ENCODE measurements around the gene PAQR4.
"Not testable (repeated sequence)": the region's sequence is repeated elsewhere in the genome, so short reads cannot be mapped to it uniquely, and the experiment has no call there.

Gene PAQR4

DNA sequence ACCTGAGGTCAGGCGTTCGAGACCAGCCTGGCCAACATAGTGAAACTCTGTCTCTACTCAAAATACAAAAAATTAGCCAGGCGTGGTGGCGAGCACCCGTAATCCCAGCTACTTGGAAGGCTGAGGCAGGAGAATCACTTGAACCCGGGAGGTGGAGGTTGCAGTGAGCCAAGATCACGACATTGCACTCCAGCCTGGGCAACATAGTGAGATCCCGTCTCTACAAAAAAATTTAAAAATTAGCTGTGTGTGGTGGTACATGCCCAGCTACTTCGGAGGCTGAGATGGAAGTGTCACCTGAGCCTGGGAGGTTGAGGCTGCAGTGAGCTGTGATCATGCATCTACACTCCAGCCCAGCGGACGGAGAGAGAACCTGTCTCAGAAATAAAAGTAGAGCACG, 25.4 kb upstream of the PAQR4 start:
- not testable (repeated sequence) for DNase-seq (ENCODE audit: low read depth in 2 of 3, low spot score in 2 of 3)

DNA sequence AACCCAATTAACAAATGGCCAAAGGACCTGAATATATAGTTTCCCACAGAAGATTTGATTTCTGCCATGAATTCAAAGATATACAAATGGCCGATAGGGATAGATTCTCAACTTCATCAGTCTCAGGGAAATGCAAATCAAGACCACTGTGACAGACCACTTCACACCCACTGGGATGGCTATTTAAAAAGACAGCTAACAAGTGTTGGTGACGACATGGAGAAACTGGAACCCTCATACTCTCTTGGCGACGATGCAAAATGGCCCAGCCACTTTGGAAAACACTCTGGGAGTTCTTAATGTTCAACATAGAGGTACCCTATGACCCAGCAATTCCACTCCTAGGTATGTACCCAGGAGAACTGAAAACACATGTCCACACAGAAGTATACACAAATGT, 22.5 kb upstream of the PAQR4 start:
- DNase-seq (ENCODE audit: low read depth in 2 of 3, low spot score in 2 of 3): no peak

DNA sequence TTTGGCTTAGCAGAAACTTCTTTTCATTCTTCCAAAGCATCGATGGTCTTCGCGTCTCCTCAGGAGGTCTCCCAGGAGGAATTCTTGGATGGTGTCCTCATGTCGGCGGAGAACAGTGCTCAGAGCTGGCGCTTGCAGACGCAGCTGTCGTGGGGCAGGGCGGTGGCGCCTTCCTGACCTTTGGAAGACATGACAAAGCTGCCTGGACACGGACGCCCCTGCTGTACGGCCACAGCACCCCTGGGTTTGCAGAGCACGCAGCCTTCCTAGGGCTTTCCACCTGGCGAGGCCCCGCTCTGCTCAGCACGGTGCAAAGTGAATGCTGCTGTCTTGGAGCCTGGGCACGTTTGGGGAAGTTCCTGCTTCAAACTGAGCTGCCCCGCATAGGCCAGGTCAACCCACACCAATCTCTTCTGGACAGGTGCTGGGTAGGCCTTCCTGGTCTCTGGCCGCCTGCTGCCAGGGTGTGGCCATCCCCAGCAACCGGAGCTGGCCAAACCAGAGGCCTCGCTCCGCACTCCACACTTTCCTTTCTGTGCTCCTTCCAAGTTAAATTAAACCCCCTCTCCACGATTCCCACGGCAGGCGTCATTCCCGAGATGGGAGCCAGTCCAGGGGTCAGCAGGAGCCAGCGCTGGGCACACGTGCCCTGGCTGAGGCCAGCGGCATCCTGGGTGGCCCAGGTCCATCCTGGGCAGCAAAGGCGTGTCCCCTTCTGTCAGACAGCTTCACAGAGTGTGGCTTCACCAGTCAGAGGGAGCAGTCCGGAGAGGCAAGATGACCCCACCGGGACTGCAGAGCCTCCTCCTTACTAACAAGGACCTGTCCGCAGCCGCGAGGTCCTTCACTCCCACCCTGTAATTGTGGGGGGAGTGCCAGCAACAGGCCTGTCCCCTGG, 20.1 kb upstream of the PAQR4 start:
- no peak for DNase-seq (ENCODE audit: low read depth in 2 of 3, low spot score in 2 of 3)

DNA sequence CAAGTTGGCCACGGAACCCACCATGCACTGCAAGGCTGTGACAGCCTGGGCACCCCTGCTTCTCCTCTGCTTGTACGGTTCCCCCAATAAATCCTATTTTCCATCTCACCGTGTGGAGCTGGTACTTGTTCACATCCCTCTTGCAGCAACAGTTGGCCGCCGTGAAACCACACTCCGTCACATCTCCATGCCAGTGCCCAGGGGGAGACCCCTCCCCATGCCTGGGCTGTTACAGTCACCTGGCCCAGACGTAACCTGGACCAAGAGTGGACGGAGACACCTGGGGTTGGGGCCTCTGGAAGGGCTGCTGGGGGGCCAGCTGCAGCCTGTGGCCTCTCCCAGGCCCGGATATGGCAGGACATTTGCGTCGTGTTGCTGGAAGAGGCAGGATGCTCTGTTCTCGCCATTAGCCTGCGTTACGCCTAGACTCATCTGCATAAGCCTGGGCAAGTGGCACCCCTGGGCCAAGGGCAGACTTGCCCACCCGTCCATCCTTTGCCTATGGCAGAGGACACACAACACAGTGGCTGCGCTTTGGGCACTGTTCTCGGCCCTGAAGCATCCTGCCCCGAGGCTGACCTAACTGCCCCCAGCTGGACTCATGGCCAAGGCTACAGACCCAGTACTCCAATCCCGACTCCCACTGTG, 19.3 kb upstream of the PAQR4 start:
- DNase-seq (ENCODE audit: low read depth in 2 of 3, low spot score in 2 of 3): no peak

DNA sequence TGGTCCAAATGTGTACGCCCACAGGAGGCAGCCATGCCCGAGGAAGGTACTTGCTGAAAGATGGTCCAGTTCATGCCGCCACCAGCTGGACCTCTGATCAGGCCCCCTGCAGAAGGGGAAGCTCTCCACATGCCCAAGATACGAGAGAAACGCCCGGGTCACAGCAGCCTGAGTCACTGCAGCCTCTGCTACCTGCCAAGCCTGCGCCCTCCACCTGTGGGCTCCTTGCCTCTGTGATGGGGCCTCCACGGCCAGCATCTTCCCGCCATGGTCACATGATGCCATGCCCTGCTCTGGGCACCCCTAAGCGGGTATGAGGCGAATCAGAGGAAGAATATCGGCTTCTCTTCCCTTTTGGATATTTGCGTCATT, 18.8 kb upstream of the PAQR4 start:
- no peak for DNase-seq (ENCODE audit: low read depth in 2 of 3, low spot score in 2 of 3)

DNA sequence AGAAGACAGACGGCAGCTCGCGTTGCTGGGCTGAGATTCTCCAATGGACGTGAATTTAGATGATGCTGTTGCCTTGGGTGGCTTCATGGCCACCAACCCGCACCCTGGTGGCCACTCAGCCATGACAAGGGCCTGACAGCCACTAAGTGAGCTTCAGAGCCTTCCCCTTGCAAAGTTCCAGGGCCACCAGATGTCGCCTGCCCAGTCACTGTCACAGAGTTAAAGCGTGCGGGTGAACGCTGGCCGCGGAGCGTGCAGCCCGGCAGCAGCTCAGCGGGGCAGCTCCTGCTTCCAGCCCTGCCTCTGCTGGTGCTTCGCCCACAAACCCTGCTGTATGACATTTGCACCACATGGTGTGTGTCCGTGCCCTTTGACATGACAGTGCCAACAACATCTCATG, 18.4 kb upstream of the PAQR4 start:
- DNase-seq (ENCODE audit: low read depth in 2 of 3, low spot score in 2 of 3): no peak

DNA sequence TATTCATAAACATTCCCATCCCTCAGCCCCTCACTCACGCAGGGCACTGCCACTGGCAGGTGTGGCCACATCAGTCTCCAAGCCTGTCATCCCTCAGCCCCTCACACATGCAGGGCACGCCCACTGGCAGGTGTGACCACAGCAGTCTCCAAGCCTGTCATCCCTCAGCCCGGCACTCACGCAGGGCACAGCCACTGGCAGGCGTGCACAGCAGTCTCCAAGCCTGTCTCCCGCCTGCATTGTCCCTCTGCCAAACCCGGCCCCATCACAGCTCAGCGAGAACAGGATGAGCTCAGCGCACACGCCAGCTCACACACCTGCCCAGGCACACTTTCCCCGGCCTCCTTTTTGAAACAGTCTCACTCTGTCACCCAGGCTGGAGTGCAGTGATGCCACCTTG, 16.5 kb upstream of the PAQR4 start:
- no peak for DNase-seq (ENCODE audit: low read depth in 2 of 3, low spot score in 2 of 3)

DNA sequence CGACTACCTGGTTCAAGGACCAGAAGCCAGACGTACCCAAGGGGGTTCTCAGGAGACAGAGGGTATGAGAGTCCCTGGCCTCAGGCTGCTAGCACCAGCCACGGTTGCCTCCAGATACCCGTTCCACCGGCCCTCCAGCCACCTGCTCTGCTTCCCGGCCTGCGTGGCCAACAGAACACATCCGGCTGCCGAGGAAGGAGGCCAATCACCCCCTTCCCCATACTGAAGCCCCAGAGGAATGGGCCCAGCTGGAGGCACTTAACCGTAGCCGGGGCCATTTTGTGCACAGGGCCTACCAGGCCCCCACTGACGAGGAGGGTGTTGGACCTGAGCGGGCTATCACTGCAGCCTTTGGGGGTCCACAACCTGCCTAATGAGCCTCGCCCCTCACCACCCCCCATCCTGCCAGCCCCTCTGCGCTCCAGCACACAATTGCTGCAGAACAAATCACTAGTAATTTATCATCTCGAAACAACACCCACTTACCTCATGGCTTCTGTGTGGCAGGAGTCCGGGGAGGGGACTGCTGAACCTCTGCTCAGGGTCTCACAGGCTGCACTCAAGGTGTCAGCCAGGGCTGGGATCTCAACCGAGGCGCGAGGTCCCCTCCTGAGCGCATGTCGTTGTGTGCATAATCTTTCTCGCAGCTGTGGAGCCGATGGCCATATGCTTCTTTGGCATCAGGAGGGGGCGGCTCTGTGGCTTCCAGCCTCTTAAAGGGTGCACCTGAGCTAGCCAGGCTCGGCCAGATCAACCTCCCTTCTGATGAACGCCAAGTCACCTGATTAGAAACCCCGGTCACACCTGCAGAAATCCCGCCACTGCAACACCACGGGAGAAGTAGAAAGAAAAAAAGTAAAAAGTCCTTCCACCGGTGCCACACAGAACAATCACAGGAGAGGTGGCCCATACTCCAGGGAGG, 15.2 kb upstream of the PAQR4 start:
- DNase-seq (ENCODE audit: low read depth in 2 of 3, low spot score in 2 of 3): no peak

DNA sequence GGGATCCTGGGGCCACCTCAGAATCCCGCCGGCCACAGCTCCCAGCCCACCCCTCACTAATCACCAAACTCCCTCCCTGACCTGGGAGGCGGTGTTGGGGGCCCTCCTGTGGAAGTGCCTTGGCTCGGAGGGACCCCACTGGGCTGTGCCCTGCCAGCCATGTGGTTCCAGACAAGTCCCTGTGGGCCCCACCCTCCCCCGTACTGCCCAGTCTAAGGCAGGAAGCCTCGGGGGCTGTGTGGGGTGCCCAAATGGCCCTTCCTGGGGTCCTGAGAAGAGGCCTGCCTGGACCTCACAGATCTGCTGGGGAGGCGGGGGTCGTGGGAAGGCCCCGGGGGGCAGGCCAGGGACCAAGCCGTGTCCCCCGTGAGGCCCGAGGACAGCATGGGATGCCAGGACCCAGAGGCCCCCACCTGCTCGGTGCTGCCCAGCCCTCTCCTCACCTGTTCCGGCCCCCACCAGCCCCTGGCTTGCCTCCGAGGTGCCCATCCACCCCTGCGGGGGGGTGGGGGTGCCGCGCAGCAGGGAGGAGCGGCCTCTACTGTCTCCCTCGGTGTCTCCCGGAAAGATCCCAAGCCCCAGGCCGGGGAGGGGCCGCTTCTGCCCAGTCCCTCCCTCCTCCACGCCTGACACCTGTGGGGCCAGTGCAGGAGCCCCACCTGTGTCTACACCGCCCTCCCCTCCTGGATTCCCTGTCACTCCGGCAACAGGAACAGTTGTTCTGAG, 14.3 kb upstream of the PAQR4 start:
- no peak for DNase-seq (ENCODE audit: low read depth in 2 of 3, low spot score in 2 of 3)

DNA sequence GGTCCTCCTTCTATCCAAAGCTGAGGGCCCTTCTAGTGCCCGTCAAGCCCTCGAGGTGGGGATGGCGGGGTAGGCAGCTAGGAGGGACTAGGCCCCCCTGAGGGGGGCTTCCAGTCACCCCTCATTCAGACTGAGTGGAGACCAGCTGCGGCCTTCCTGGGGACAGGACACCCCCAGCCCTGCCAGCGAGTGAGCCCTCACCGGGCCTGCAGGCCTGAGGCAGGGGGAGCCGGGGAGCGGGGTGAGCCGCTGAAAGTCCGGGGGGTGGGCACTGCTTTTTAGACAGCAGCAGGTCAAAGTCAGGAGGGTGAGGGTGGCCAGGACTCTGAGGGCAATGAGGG, 13.7 kb upstream of the PAQR4 start:
- DNase-seq (ENCODE audit: low read depth in 2 of 3, low spot score in 2 of 3): no peak

DNA sequence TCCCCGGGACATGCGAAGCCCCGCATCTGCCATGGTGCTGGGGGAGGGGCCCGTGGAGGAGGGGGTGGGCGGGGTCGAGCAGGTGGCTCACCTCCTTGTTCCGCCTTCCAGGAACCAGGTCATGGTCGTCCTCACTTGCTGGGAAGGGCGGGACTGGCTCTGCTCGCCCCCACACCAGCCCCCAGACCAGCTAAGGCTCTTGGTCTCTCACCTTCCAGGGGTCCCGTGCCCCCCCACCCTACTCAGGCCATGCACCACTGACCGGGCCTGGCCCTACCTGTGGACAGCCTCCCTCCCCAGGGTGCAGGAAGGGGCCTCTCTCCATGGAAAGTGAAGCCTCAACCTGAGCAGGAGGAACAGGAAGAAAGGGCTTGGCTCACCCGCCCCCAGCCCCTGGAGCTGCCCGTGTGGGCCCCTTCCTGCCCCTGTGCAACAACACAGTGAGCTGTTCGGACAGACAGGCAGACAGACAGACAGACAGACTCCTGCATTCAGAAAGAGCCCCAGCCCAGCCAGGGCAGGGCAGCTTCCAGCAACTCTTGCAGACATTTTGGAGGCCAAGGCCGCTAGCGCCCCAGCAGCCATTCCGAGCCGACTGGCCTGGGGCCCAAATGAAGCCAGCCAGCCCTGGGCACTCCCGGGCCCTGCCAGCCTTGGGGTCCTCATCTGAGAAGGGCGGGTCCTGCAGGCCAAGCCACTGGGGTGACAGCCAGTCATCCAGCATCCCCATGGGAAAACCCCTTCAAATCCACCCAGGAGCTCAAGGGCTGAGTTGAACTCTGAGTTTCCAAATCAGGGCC, 13.2 kb upstream of the PAQR4 start:
- no peak for DNase-seq (ENCODE audit: low read depth in 2 of 3, low spot score in 2 of 3)

DNA sequence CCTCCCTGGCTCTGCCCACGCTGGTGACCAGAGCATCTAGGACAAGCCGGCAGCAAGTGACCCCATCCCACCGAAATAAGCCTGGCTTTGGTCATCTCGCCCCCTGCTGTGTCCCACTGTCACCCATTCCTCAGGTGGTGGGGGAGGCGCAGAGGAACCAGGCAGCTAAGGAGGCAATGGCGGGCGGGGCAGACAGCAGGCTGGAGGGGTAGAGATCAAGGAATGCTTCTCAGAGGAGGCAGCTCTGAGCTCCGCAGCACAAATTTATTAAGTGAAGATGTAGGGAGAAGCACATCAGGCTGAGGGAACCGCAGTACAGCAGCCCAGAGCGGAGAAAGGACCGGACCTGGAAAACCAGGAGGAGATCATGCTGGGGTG, 12.6 kb upstream of the PAQR4 start:
- no peak for DNase-seq (ENCODE audit: low read depth in 2 of 3, low spot score in 2 of 3)

DNA sequence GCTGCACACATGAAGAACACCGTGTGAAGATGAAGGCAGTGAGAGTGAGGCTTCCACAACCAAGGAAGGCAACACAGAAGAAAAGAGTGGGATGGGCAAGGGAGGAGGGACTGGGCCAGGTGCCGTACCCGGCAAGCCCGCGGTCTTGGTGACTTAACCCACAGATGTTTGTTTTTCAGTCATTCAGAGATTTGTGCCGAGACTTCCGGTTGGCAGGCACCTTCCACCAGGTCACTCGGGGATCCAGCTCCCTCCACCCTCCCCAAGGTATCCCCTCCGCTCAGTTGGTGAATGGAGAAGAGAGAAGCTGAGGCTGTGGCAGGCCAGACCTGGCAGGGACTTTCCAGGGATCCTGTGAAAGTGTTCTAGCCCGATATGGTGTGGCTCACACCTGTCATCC, 9.9 kb upstream of the PAQR4 start:
- DNase-seq (ENCODE audit: low read depth in 2 of 3, low spot score in 2 of 3): no peak

DNA sequence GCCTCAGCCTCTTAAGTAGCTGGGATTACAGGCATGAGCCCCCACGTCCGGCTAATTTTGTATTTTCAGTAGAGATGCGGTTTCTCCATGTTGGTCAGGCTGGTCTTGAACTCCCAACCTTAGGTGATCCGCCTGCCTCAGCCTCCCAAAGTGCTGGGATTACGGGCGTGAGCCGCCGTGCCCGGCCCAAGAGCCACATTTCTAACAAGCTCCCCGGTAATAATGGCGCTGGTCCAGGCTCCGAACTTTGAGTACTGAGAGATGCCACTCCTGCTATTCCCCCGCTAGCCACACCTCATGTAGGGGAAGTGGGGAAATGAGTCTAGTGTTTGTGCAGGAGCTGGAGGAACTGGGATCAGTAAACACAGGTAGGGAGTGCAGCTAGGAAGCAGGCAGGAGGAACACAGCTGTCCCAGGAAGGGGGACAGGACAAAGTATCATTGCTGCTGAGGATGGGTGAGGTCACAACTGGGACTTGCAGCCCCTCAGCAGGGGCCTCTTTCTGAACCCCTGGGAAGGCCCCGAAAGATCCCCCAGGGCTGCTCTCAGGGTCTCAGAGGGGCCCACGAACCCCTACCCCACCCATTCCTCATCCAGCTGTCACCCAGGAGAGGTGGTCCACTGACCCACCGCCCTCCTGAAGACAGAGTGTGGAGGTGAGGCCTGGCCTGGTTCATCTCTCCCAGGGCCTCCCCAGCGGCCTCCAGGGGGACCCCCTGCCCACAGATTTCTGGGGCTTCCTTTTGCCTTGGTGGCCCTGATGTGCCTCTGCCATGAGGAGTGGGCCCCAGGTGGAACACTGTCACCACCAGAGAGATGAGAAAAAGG, 8.8 kb upstream of the PAQR4 start:
- DNase-seq (ENCODE audit: low read depth in 2 of 3, low spot score in 2 of 3): no peak

DNA sequence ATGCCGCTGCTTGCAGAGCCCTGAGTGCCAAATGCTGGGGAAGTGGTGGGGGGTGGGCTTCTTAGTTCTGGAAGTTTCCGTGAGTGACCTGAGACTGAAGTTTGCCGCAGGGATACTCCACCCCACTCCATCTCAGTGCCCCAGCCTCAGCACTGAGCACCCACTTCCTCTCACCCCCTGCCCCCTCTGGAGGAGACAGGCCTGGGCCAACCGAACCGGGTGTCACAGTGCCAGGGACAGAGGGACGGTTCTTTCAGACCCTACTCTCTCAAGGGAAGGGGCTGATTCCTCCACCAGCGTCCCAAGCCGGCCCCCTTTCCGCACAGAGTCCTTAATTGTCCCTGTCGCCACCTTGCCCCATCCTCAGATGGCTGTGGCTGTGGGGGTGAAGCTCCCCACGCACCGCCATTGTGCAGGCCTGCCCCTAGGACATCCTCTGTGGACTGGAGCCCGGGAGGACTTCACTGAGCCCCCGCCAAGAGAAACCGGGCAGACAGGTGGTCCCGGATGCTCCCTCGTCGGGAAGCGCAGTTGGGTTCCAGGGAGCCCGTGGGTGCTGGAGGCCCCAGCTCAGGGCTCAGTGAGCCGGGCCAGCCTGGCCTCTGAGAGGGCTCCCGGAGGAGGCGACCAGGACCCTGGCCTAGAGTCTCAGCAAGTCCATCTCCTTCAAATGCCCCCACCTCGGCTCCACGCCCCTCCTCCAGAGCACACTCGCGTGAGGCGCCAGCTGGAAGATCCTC, 6.6 kb upstream of the PAQR4 start:
- DNase-seq (ENCODE audit: low read depth in 2 of 3, low spot score in 2 of 3): no peak

DNA sequence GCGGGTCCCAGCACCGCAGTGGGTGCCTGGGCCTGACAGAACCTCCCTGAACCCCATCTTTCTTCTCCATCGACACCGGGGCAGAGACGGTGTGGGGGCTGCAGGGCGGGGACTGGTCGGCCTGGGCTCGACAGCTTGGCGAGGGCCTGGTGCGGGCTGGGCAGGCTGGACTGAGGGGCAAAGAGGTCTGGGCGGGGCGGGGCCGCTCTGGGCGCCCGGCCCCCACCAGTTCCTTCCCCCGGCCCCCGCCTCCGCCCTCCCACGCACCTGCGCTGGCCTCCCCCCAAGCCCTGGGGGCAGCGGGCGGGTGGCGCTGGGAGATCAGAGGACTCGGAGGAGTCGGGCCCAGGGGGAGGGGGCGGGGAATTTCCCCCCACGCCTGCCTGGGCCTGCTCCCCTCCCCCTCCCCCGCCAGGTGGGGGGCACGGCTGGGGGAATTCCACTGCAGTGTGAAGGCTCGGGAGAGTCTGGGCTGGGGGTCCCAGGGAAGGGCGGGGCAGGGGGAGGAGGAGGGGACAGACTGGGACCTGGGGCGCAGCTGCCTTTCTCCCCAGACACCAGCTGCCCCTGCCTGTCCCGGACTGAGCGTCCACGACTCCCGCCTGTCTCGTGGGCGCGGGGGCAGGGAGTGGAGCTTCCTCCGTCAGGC, 6.0 kb upstream of the PAQR4 start:
- DNase-seq (ENCODE audit: low read depth in 2 of 3, low spot score in 2 of 3): no peak

DNA sequence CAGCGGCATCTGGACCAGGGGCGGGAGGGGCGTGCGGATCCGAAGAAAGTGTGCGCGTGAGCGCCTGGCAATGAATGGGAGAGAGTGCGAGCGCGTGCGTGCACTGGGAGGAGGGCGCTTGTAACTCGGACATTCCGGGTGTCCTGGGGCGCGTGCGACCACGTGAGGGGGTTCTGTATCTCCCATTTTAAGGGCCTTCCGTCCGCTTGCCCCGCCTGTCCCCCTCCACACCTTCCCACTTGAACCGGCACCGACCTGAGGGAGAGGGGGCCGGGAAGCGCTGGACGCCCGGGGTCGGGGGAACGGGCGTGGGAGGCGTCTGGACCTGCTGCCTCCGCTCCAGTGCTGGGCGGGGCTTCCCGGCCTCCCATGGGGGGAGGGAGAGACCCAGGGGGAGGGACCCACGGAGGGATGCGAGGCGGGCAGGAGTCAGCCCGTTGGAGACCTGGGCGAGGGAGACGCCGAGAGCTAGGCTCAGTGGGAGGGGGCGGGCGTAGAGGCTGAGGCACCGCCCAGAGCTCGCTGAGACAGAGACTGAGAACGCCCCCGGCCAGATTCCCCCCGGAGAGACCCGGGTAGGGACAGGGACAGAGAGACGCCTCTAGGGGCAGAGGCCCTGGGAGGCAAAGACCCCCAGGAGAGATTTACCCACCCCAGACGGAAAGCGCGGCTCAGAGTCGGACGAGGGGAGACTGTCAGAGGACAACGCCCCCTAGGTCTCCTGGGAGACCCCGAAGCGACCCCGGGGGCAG, 5.2 kb upstream of the PAQR4 start, which contains the start of gene KREMEN2:
Gene KREMEN2 (plus strand): TSS at position 553 of the 752 bp plus-strand sequence. CDS start 246 bp downstream, outside the sequence.
- no peak for DNase-seq (ENCODE audit: low read depth in 2 of 3, low spot score in 2 of 3)

Measured in activated CD8-positive, alpha-beta memory T cell treated with anti-CD3 and anti-CD28 coated beads for 48 hours (primary cell).